Measurements from ENCODE around the gene DCDC2B.
"Not testable (repeated sequence)": the region's sequence is repeated elsewhere in the genome, so short reads cannot be mapped to it uniquely, and the experiment has no call there.

The DCDC2B gene

GRCh38 chr1:32250893-32251716 lies 42.2 kb downstream of the DCDC2B start, which contains the start of gene LCK:
LCK (plus strand) TSS chr1:32251265; CDS start chr1:32274330, 23,065 bp downstream.
- in situ Hi-C loops (cut with MboI; ENCODE audit: low sequenced_read_pairs) = no loop called here

DNA sequence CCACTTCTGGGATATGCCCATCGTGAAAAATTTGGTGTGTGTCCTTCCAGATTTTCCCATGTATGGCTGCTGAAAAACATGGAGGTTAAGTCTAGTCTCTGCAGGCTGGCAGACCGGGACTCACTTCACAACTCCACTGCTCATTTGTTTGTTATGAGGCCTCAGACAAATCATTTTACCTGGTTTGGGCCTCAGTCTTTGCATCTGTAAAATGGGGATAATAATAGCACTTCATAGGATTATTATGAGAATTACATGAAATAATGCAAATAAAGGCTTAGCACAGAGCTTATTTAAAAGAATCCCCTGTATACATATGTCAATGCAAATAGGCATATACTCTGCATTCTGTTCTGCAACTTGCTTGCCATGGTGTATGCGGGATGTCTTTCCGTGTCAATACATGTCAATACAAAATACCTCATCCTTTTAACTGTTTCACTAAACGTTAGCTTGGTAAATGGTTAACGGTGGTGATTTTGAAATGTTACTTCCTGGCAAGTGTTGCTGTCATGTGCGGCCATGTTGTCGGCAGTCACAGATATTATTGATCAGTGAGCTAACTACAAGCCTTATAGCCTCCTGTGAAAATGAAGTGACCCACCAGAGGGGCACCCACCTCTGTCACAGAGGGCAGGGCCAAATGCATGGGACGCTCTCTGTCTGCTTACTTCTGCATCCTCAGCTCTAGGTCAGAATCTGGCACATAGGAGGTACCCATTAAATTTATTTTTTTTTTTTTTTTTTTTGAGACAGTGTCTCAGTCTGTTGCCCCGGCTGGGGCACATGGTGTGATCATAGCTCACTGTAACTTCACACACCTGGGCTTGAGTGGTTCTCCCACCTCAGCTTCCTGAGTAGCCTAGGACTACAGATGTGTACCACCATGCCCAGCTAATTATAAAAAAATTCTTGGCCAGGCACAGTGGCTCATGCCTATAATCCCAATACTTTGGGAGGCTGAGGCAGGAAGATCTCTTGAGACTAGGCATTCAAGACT lies 46.5 kb downstream of the DCDC2B start:
- in situ Hi-C loops (cut with MboI; ENCODE audit: low sequenced_read_pairs) = no loop called here

DNA sequence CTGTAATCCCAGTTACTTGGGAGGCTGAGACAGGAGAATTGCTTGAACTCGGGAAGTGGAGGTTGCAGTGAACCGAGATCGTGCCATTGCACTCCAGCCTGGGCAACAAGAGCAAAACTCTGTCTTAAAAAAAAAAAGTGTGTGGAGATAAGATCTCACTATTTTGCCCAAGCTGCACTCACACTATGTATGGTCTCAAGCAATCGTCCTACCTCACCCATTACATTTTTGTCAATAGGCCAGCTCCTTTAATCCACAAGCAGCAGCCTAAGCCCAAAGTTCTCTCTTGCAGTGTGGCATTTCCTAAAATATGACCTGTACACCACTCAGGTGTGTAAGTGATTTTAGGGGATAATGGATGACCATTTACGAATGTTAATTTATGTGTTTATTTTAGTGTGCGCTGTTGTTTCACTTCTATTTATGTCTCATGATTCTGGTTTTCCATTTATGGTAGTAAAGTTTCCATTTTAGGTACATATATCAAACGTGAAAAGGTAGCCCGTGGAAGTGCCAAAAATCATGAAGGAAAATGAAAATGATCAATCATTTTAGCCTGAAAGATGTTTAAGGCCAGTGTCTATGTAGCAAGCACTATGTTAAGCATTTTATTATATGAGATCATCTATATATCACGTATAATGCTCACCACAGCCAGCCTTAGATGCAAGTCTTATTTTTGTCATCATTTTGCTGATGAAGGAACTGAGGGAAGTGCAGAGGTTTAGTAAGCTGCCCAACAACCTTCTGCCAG lies 47.8 kb downstream of the DCDC2B start:
- in situ Hi-C loops (cut with MboI; ENCODE audit: low sequenced_read_pairs) = no loop called here

DNA sequence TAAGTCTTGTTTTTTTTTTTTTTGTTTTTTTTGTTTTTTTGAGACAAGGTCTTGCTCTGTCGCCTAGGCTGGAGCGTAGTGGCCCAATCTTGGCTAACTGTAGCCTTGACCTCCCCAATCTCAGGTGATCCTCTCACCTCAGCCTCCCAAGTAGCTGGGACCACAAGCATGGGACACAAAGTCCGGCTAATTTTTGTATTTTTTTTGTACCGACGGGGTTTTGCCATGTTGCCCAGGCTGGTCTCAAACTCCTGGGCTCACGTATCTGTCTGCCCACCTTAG lies 48.3 kb downstream of the DCDC2B start:
- in situ Hi-C loops (cut with MboI; ENCODE audit: low sequenced_read_pairs) = no loop called here

GRCh38 chr1:32263236-32263593 lies 54.3 kb downstream of the DCDC2B start:
- in situ Hi-C loops (cut with MboI; ENCODE audit: low sequenced_read_pairs) = not testable (repeated sequence)

DNA sequence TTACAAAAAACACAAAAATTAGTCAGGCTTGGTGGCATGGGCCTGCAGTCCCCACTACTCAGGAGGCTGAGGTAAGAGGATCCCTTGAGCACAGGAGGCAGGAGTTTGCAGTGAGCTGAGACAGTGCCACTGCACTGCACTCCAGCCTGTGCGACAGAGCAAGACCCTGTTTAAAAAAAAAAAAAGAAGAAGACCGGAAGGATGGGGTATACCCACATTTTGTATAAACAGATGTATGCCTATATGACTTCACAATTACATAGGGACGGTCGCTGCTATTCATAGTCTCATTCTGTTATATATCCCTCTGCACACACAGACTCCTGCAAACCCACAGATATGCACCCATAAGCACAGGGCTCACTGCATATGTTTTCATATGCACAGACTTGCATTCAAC lies 54.9 kb downstream of the DCDC2B start:
- in situ Hi-C loops (cut with MboI; ENCODE audit: low sequenced_read_pairs) = no loop called here
